Naive B cell (primary cell): ENCODE results near the gene CFAP74. TPM values are rescaled to one million over a fixed set of nuclear protein-coding genes. Genes with fewer than 3 reads are reported as not detected.
"Not testable (repeated sequence)": the region's sequence is repeated elsewhere in the genome, so short reads cannot be mapped to it uniquely, and the experiment has no call there.

Experiments
- ATAC-seq, 2 donors: fragments of 150-1000 bp; cut with Tn5 transposase; 2 replicates each; pipeline ENCODE4 v1.10.0; 2021; ENCODE audit warnings: low read depth in 2 of 2, mild to moderate bottlenecking in 2 of 2, moderate library complexity in 2 of 2
- DNase-seq: peaks from one replicate; pipeline ENCODE4 v3.0.0; 2022
- H3K27ac Mint-ChIP-seq, 6 donors: one replicate each; pipeline ENCODE4 v1.8.0; 2020 to 2022; ENCODE audit warnings: mild to moderate bottlenecking in 6 of 6, mixed read lengths in 6 of 6, moderate library complexity in 5 of 6, inconsistent platforms in 2 of 6
- H3K27me3 Mint-ChIP-seq, 3 donors: one replicate each; pipeline ENCODE4 v1.8.0; 2021 to 2022; ENCODE audit warnings: mixed read lengths in 3 of 3, mild to moderate bottlenecking in 1 of 3
- H3K36me3 Mint-ChIP-seq, 2 donors: one replicate each; pipeline ENCODE4 v1.8.0; 2020 to 2022; ENCODE audit warnings: mixed read lengths in 2 of 2, inconsistent platforms in 1 of 2, mild to moderate bottlenecking in 1 of 2
- H3K4me1 Mint-ChIP-seq, 3 donors: one replicate each; pipeline ENCODE4 v1.8.0; 2020 to 2022; ENCODE audit warnings: mixed read lengths in 3 of 3, inconsistent platforms in 1 of 3, mild to moderate bottlenecking in 1 of 3, moderate library complexity in 1 of 3
- H3K4me3 Mint-ChIP-seq, 8 donors: one replicate each; pipeline ENCODE4 v1.8.0; 2020 to 2022; ENCODE audit warnings: mild to moderate bottlenecking in 8 of 8, mixed read lengths in 8 of 8, moderate library complexity in 8 of 8, inconsistent platforms in 2 of 8
- H3K9me3 Mint-ChIP-seq, 7 donors: one replicate each; pipeline ENCODE4 v1.8.0; 2020 to 2022; ENCODE audit warnings: mixed read lengths in 7 of 7, mild to moderate bottlenecking in 5 of 7, inconsistent platforms in 2 of 7, moderate library complexity in 1 of 7
- polyA plus RNA-seq, 6 donors: library from polyadenylated mRNA; unstranded; fragments of 300-500 nt; fragmentation: Illumina TruSeq; gene quantifications; one replicate each; pipeline ENCODE4 v1.2.3, GENCODE V29; 2021; ENCODE audit warnings: low read depth in 6 of 6

CFAP74 gene
- polyA plus RNA-seq, 6 donors from 2014 or later, result not detected

- ATAC-seq (no peak), DNase-seq (no peak)
- no peak overlapping the region for H3K27ac Mint-ChIP-seq
- H3K36me3 Mint-ChIP-seq, result no peaks in the 10 kb centered on the region
- no peak overlapping the region for H3K4me3 Mint-ChIP-seq
- peaks cover 0 to 13% (median 2%) of the 10 kb centered on the region in 3 donors for H3K27me3 Mint-ChIP-seq
- peaks cover 2 to 9% (median 2%) of the 10 kb centered on the region in 3 donors for H3K4me1 Mint-ChIP-seq
- H3K9me3 Mint-ChIP-seq, result peaks cover 0 to 14% (median 0%) of the 10 kb centered on the region in 7 donors
Observed at GRCh38 chr1:1938613-1939295, 64.8 kb downstream of the CFAP74 start.

- Mint-ChIP-seq H3K36me3 (no peaks in the 10 kb centered on the region), H3K4me1 (peaks cover 0 to 8% (median 0%) of the 10 kb centered on the region in 3 donors), H3K27me3 (peaks cover 0 to 12% (median 0%) of the 10 kb centered on the region in 3 donors), H3K9me3 (peaks cover 0 to 14% (median 0%) of the 10 kb centered on the region in 7 donors), H3K4me3 (no peak overlapping the region), H3K27ac (no peak overlapping the region)
- DNase-seq (no peak), ATAC-seq (no peak)
Observed at GRCh38 chr1:1938276-1938573, 65.4 kb downstream of the CFAP74 start.

GRCh38 chr1:1937549-1938275 is 65.9 kb downstream of the CFAP74 start:
- Mint-ChIP-seq H3K36me3 (no peaks in the 10 kb centered on the region), H3K27me3 (peaks cover 0 to 12% (median 0%) of the 10 kb centered on the region in 3 donors), H3K4me1 (peaks cover 0 to 8% (median 0%) of the 10 kb centered on the region in 3 donors), H3K4me3 (no peak overlapping the region), H3K9me3 (peaks cover 0 to 14% (median 0%) of the 10 kb centered on the region in 7 donors), H3K27ac (no peak overlapping the region)
- ATAC-seq, result no peak
- no peak for DNase-seq

DNA sequence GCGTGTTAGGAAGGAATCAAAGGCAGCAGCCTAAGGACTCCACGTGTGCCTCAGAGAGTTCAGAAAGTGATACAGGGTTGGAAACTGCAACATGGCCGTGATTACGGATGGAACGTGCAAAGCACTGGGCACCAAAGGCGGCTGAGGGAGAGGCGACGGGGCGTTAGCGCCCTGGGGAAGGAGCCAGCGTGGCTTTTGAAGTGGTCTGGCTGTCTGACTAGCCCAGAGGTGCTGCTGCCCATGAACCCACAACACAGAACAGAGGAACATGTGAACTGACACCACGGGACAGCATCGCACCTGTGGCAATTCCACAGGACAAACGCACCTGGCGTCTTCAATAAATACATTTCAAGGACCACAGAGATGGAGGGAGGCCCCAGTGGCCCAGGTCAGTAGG is 66.5 kb downstream of the CFAP74 start:
- H3K4me3 Mint-ChIP-seq, result no peak overlapping the region
- H3K9me3 Mint-ChIP-seq, result peaks cover 0 to 14% (median 0%) of the 10 kb centered on the region in 7 donors
- DNase-seq (no peak), ATAC-seq (no peak)
- peaks cover 0 to 8% (median 0%) of the 10 kb centered on the region in 3 donors for H3K4me1 Mint-ChIP-seq
- no peak overlapping the region for H3K27ac Mint-ChIP-seq
- peaks cover 0 to 12% (median 0%) of the 10 kb centered on the region in 3 donors for H3K27me3 Mint-ChIP-seq
- H3K36me3 Mint-ChIP-seq, result no peaks in the 10 kb centered on the region

- H3K4me1 Mint-ChIP-seq, DNase-seq, H3K27me3 Mint-ChIP-seq, ATAC-seq, H3K4me3 Mint-ChIP-seq, H3K36me3 Mint-ChIP-seq: not testable (repeated sequence)
- Mint-ChIP-seq H3K27ac (peak overlapping the region in 1 of 6 donors; percentile 49), H3K9me3 (peaks cover 0 to 14% (median 0%) of the 10 kb centered on the region in 7 donors)
Observed at GRCh38 chr1:1934848-1935247, 68.7 kb downstream of the CFAP74 start.

- Mint-ChIP-seq H3K36me3 (no peaks in the 10 kb centered on the region), H3K4me3 (no peak overlapping the region), H3K27me3 (peaks cover 0 to 14% (median 0%) of the 10 kb centered on the region in 3 donors), H3K9me3 (peaks cover 0 to 10% (median 0%) of the 10 kb centered on the region in 7 donors), H3K4me1 (peaks cover 0 to 8% (median 0%) of the 10 kb centered on the region in 3 donors), H3K27ac (peak overlapping the region in 2 of 6 donors; percentile 69 to 81)
- ATAC-seq (no peak), DNase-seq (no peak)
Observed at GRCh38 chr1:1929639-1930545, 73.7 kb downstream of the CFAP74 start.

DNA sequence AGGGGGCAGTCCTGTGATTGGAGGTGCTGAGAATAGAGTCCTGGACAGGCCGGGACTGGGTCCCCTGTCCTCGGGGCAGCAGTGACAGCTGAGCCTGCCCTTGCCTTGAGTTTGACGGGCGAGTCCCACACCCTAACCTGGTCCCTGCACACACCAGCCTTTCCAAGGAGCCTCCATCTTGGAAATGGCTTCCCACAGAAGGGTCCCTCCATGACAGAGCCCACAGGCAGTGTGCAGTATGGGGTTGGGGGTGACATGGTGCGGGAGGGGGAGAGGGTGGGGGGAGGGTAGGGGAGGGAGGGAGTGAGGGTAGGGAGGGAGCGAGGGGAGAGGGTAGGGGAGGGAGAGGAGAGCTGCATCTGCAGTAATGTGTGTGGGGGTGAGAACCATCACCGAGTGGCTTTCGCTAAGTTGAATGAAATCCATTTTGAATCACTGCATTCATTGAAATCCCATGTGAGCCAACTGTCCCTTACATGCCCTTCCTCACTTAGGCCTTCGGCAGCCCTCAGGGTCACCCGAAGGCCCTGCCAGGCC is 74.4 kb downstream of the CFAP74 start:
- ATAC-seq, result no peak
- Mint-ChIP-seq H3K36me3 (no peaks in the 10 kb centered on the region), H3K9me3 (peaks cover 0 to 3% (median 0%) of the 10 kb centered on the region in 7 donors), H3K27me3 (peaks cover 0 to 19% (median 0%) of the 10 kb centered on the region in 3 donors), H3K4me1 (peaks cover 0 to 2% (median under 1%) of the 10 kb centered on the region in 3 donors), H3K27ac (no peak overlapping the region), H3K4me3 (no peak overlapping the region)
- DNase-seq, result no peak

GRCh38 chr1:1928231-1929101 is 75.1 kb downstream of the CFAP74 start:
- H3K27me3 Mint-ChIP-seq, result peaks cover 0 to 19% (median 0%) of the 10 kb centered on the region in 3 donors
- H3K4me1 Mint-ChIP-seq, result peaks cover 0 to 2% (median 0%) of the 10 kb centered on the region in 3 donors
- no peak for ATAC-seq
- H3K9me3 Mint-ChIP-seq, result no peaks in the 10 kb centered on the region
- DNase-seq, result no peak
- H3K36me3 Mint-ChIP-seq, result no peaks in the 10 kb centered on the region
- H3K4me3 Mint-ChIP-seq, result no peak overlapping the region
- H3K27ac Mint-ChIP-seq, result no peak overlapping the region

- H3K4me3 Mint-ChIP-seq, result no peak overlapping the region
- H3K4me1 Mint-ChIP-seq, result peaks cover 0 to 2% (median 0%) of the 10 kb centered on the region in 3 donors
- no peaks in the 10 kb centered on the region for H3K36me3 Mint-ChIP-seq
- no peak for ATAC-seq
- no peak for DNase-seq
- no peaks in the 10 kb centered on the region for H3K9me3 Mint-ChIP-seq
- H3K27ac Mint-ChIP-seq, result no peak overlapping the region
- peaks cover 0 to 22% (median 0%) of the 10 kb centered on the region in 3 donors for H3K27me3 Mint-ChIP-seq
Observed at GRCh38 chr1:1927751-1928150, 75.8 kb downstream of the CFAP74 start.

GRCh38 chr1:1926886-1927660 is 76.5 kb downstream of the CFAP74 start:
- peaks cover 0 to 2% (median 0%) of the 10 kb centered on the region in 3 donors for H3K4me1 Mint-ChIP-seq
- peaks cover 0 to 27% (median 0%) of the 10 kb centered on the region in 3 donors for H3K27me3 Mint-ChIP-seq
- H3K36me3 Mint-ChIP-seq, result no peaks in the 10 kb centered on the region
- no peak overlapping the region for H3K4me3 Mint-ChIP-seq
- DNase-seq (no peak), ATAC-seq (no peak)
- H3K27ac Mint-ChIP-seq, result no peak overlapping the region
- no peaks in the 10 kb centered on the region for H3K9me3 Mint-ChIP-seq

GRCh38 chr1:1926346-1926811 is 77.2 kb downstream of the CFAP74 start:
- Mint-ChIP-seq H3K4me3 (no peak overlapping the region), H3K27ac (no peak overlapping the region), H3K9me3 (no peaks in the 10 kb centered on the region), H3K4me1 (peaks cover 0 to 2% (median 0%) of the 10 kb centered on the region in 3 donors), H3K36me3 (no peaks in the 10 kb centered on the region), H3K27me3 (peaks cover 0 to 27% (median 0%) of the 10 kb centered on the region in 3 donors)
- ATAC-seq, result no peak
- no peak for DNase-seq
